ENCODE measurements around the gene UGT2B28.
A peak's percentile ranks its signal among the peaks of the same experiment; 100 is the strongest.
"Not testable (repeated sequence)": the region's sequence is repeated elsewhere in the genome, so short reads cannot be mapped to it uniquely, and the experiment has no call there.

UGT2B28 gene

GRCh38 chr4:69280081-69280480 is at the start of gene UGT2B28:
Gene UGT2B28, plus strand, starts transcription at chr4:69280475. Its CDS starts 26 bp downstream, at chr4:69280501.
- DNase-seq, result not testable (repeated sequence)

DNA sequence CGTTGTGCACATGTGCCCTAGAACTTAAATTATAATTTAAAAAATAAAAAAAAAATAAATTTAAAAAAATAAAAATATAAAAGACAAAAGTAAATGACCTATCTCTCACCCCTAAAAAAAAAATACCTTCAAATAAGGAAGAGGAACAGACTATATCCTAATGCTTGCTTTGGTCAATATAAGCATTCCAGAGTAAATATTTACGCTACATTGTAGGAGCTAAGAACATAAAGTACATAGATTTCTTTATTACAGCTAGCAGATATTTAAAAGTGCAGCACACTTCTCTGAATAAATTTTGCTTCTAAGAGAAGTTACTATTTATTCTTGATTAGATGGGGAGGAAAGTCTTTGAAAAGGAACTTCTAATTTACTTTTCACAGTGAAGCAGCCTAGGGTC is 41.2 kb upstream of the UGT2B28 start:
- no peak for DNase-seq

DNA sequence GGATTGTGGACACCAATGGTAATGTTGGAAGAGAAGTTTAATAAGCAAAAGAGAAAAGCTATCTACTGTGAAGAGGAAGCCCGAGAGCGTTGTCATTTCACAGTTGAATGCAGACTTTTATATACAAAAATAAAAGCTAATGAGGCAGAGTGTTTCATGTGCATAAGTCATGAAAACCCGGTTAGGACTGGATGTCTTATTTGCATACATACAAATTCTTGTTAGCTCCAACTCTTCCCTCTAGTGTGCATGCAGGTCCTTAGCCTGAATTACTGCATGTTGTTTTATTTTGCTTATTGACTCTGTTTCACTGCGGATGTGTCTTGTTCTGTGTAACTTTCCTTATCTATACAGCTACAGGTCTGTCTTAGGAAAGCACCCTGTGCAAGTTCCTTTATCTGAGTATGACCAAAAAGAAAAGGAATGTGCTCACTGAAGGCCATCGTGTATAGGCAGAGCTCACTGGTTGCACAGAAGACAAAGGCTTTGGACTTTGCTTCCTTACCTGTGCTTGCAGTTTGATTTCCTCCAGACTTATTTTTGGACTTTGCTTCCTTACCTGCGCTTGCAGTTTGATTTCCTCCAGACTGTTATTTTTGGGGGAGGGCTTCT is 40.6 kb upstream of the UGT2B28 start:
- DNase-seq, result peak; percentile 38

GRCh38 chr4:69240787-69241186 is 39.5 kb upstream of the UGT2B28 start:
- DNase-seq, result not testable (repeated sequence)

DNA sequence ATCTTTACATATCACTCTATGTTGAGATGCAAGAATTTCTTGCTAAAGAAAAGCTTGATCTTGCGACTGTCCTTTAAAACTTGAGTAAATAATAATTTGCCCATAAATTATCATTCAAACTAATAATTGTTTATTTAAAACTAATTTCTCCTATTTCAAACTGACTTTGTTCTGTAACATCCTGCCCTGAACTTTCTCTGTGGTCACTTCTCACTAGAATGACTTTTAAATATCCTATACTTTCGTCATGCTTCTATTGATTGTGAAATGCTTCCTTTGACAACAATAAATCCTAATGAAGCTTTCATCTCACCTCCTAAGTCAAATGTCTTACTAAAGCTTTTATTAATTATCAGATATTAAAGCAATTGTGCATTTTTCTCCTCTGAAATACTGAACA is 38.5 kb upstream of the UGT2B28 start:
- not testable (repeated sequence) for DNase-seq

GRCh38 chr4:69242562-69243240 is 37.6 kb upstream of the UGT2B28 start:
- DNase-seq, result not testable (repeated sequence)

GRCh38 chr4:69250884-69251283 is 29.4 kb upstream of the UGT2B28 start:
- not testable (repeated sequence) for DNase-seq

GRCh38 chr4:69253147-69253772 is 27.0 kb upstream of the UGT2B28 start:
- not testable (repeated sequence) for DNase-seq

- DNase-seq, result not testable (repeated sequence)
These were observed 11.7 kb upstream of the UGT2B28 start for GRCh38 chr4:69268612-69269011.

DNA sequence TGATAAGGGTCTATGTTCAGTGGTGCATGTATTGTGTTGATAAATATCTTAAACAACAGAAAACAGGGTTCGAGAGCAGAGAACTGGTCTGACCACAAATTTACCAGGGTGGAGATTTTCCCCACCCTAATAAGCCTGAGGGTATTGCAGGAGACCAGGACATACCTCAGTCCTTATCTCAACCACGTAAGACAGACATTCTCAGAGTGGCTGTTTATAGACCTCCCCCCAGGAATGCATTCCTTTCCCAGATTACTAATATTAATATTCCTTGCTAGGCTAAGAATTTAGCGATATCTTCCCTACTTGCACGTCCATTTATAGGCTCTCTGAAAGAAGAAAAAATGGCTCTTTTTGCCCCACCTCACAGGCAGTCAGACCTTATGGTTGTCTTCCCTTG is 16.1 kb downstream of the UGT2B28 start:
- DNase-seq, result not testable (repeated sequence)

DNA sequence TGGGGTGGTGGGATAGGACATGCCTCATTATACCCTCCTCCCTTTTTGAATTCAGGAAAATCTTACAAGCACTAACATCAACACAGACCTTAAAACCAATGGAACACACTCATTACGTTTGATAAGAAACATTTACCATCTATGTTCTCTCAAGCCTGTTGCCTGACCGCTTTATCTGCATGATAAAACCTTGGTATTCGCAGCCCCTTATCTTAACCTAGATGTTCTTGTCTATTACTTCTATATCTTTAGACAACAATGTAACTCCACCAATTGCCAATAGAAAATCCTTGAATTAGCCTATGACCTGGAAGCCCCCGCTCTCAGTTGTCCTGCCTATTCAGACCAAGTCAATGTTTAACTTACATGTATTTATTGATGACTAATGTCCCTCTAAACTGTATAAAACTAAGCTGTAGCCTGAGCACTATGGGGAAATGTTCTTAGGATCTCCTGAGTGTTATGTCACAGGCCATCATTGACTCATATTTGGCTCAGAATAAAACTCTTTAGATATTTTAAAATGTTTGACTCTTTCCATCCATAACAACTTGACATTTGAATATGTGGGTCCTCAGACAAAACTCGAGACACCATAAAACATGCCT is 28.3 kb downstream of the UGT2B28 start:
- DNase-seq, result not testable (repeated sequence)

DNA sequence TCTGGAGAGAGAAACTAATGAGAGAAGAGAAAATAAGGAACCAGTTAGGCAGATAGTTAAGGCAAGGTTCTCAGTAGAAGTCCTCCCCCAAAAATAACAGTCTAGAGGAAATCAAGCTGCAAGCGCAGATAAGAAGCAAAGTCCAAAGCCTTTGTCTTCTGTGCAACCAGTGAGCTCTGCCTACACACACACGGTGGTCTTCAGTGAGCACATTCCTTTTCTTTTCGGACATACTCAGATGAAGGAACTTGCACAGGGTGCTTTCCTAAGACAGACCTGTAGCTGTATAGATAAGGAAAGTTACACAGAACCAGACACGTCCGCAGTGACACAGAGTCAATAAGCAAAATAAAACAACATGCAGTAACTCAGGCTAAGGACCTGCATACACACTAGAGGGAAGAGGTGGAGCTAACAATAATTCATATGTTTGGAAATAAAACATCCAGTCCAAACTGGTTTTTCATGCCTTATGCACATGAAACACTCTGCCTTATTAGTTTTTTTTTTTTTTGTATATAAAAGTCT is 29.3 kb downstream of the UGT2B28 start:
- DNase-seq, result not testable (repeated sequence)

- not testable (repeated sequence) for DNase-seq
These were observed 30.0 kb downstream of the UGT2B28 start for GRCh38 chr4:69310262-69310661.

DNA sequence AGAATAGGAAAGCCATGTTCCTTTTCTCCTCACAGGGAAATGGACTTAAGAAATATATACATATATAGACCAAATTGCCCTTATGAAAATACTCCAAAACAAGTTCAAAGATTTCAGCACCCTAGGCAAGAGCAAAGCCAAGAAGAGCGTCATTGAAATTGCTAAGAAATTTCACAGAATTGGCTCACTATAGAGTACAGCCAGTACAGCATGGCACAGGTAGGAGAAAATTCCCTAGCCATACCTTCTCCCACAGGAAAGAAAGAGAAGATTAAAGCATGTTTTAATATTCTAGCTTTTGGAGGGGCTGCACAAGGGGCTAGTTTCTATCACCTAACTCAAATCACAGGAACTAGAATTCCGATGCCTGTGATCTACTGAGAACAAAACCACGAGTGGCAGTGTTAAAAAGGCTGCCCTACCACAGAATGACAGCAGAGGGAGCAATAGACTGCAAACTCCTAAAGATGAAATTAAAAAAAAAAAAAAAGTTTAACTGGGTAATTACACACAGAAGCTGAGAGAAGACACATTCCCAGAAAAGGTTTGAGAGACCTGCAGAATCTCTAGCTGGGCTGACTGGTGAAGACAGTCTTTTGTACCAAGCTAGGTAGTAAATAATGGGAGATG is 37.5 kb downstream of the UGT2B28 start:
- peak; percentile 53 for DNase-seq

- peak; percentile 86 for DNase-seq
These were observed 41.0 kb downstream of the UGT2B28 start for GRCh38 chr4:69321153-69321729.

GRCh38 chr4:69322055-69322454 is 41.8 kb downstream of the UGT2B28 start:
- no peak for DNase-seq

DNA sequence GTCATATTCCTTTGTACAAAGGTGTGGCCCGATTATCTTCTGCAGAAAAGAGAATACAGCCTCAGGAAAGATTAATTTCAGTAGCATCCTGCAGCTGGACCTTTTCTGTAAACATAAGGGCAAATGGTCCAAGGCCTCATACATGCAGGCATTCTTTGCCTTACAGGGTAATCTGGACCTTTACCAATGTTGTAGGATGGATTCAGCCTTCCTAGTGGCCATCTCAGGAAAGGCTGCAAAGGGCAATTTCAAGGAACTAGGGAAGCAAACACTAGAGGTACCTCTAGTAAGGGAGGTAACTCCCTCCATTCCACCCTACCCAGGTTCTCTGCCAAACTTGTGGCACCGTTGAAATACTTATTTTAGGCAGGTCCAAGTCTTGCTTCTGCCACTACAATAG is 43.0 kb downstream of the UGT2B28 start:
- DNase-seq, result peak; percentile 54

DNA sequence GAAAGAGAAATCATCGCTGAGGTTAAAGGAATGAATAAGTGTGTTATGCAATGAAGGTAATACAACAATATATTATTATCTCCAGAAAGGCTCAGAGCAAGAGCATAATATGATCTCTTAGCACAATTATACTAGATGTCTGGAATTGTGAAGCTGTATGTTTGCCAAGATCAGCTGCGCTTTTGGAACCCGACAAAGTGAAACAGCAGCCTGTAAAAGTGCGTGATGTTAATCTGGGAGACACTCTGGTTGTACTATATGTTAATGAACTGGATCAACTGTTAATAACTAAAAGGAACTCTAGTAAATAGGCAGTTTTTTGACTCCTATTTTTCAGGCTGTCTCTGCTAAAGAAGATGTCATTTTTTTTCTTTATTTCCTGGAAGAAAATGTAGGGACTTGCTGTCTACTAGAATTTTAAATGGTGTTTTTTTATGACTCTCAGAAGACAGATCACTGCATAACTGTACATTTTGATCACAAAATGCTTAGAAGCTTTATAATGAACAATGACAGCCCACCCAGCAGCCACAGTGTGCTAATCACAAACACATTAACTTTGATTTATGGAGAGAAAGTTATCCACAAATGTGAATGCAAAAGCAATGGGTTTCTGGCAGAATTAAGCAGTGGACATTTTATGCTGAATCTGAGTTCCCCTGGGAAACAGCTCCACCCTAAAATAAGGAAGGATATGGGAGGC is 50.2 kb downstream of the UGT2B28 start:
- DNase-seq, result no peak

- not testable (repeated sequence) for DNase-seq
These were observed 51.0 kb downstream of the UGT2B28 start for GRCh38 chr4:69331304-69331703.

DNA sequence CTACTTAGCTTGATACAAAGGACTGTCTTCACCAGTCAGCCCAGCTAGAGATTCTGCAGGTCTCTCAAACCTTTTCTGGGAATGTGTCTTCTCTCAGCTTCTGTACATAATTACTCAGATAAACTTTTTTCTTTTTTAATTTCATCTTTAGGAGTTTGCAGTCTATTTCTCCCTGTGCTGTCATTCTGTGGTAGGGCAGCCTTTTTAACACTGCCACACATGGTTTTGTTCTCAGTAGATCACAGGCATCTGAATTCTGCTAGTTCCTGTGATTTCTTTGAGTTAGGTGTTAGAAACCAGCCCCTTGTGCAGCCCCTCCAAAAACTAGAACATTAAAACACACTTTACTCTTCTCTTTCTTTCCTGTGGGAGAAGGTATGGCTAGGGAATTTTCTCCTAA is 55.2 kb downstream of the UGT2B28 start:
- DNase-seq, result not testable (repeated sequence)

- not testable (repeated sequence) for DNase-seq
These were observed 62.8 kb downstream of the UGT2B28 start for GRCh38 chr4:69343114-69343513.
